ENCODE results near the gene CNOT6.
"Not testable (repeated sequence)": the region's sequence is repeated elsewhere in the genome, so short reads cannot be mapped to it uniquely, and the experiment has no call there.

The CNOT6 gene

DNA sequence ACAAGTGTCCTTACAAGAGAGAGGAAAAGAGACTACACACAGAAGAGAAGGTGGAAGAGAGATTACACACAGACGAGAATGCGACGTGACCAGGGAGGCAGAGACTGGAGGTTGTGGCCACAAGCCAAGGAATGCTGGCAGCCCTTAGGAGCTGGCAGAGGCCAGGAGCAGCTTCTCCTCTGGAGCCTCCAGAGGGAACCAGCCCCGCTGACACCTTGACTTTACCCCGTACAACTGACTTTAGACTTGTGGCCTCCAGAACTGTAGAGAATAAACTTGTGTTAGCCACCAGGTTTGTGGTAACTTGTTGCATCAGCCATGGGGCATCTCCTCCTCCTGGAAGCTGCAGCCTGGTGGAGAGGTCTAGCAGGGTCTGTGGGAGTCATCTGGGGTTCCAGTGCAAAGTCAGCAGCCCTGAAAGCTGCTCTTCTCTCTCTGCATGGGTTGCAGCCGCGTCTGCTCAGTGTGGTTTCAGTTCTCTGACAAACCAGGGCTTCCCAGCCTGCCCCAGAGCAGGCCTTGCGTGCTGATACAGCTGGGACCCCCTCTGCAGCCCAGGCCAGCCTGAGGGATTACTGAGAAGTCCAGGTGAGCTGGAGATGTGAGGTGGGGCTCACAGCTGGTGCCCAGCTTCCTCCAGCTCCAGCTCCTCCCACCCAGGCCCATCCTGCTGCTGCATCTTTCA, 30.8 kb upstream of the CNOT6 start (continued):
- TF ChIP-seq ZFP69B (tag by site-specific recombination; IDR thresholded peaks at IDR 0.05): no peak

DNA sequence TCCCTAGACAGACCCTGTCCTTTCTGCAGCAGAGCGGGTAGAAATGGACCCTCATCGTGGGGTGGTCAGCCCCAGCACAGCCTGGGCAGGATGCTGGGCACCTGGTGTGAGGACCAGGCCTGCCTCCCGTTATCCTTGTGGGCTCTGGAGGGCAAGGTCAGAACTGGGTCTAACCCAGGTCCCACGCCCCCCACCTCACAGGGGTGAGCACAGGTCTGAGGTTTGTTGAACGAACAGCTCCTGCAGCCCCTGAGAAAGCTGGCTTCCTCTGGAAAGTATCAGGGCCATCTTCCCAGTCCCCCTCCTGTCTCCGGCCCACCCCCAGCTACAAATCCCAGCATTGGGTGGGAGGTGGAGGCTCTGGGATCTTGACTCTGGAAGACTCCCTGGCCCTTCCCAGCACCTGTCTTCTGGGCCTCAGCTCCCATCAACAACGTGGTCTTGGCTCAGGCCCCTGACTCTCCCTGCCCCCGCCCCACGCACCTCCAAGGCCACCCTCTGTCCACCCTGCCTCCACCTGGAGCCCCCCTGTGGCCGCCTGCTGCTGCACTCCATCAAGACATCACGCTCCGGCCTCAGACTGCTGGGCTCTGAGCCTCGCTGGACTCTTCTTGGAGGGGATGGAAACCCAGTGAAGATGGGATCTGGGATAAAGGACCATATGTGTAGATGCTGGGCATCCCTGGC, 30.1 kb upstream of the CNOT6 start:
- Histone ChIP-seq H3K27ac (ENCODE audit: extremely low read depth, low read depth, low read length) (no peak overlapping the region), H3K4me3 (ENCODE audit: low read depth, low read length) (no peak overlapping the region), H3K9me3 (ENCODE audit: control insufficient read depth, insufficient read depth, low read depth, low read length) (no peaks in the 10 kb centered on the region), H3K36me3 (ENCODE audit: control insufficient read depth in 2 of 2, insufficient read depth in 1 of 2, low read length in 2 of 2) (no peaks in the 10 kb centered on the region), H3K4me1 (ENCODE audit: control insufficient read depth, insufficient read depth, low read length) (no peaks in the 10 kb centered on the region)
- POLR2A ChIA-PET: no interaction called here
- TF ChIP-seq ZNF335 (tag by site-specific recombination; conservative IDR thresholded peaks at IDR 0.05) (no peak), ZBTB44 (tag by site-specific recombination; IDR thresholded peaks at IDR 0.05) (no peak), EGR2 (tag by site-specific recombination; IDR thresholded peaks at IDR 0.05; ENCODE audit: low read depth) (no peak)
- CTCF ChIA-PET: no interaction called here

- no peak overlapping the region for H3K4me3 ChIP-seq (ENCODE audit: low read depth, low read length)
These were observed 29.6 kb upstream of the CNOT6 start for GRCh38 chr5:180464603-180464970.

GRCh38 chr5:180465052-180465451, 29.1 kb upstream of the CNOT6 start:
- H3K4me1 ChIP-seq (ENCODE audit: control insufficient read depth, insufficient read depth, low read length); H3K27ac ChIP-seq (ENCODE audit: extremely low read depth, low read depth, low read length); H3K9me3 ChIP-seq (ENCODE audit: control insufficient read depth, insufficient read depth, low read depth, low read length); POLR2A ChIA-PET; H3K4me3 ChIP-seq (ENCODE audit: low read depth, low read length); H3K36me3 ChIP-seq (ENCODE audit: control insufficient read depth in 2 of 2, insufficient read depth in 1 of 2, low read length in 2 of 2): not testable (repeated sequence)
- CTCF ChIA-PET: interaction anchor here (2.7 kb wide), 1 partner anchor 171 kb away, joined by 10 read pairs; no protein-coding TSS in a partner anchor

More at GRCh38 chr5:180464603-180464970, 29.6 kb upstream of the CNOT6 start:
- Histone ChIP-seq H3K36me3 (ENCODE audit: control insufficient read depth in 2 of 2, insufficient read depth in 1 of 2, low read length in 2 of 2) (no peaks in the 10 kb centered on the region), H3K4me1 (ENCODE audit: control insufficient read depth, insufficient read depth, low read length) (no peaks in the 10 kb centered on the region), H3K27ac (ENCODE audit: extremely low read depth, low read depth, low read length) (no peak overlapping the region), H3K9me3 (ENCODE audit: control insufficient read depth, insufficient read depth, low read depth, low read length) (no peaks in the 10 kb centered on the region)
- TF ChIP-seq ZNF280C (tag by site-specific recombination; IDR thresholded peaks at IDR 0.05) (no peak), ZNF837 (tag by site-specific recombination; IDR thresholded peaks at IDR 0.05) (no peak), ZNF473 (tag by site-specific recombination; IDR thresholded peaks at IDR 0.05) (no peak), ZNF114 (tag by site-specific recombination; IDR thresholded peaks at IDR 0.05) (no peak), ZNF555 (tag by site-specific recombination; conservative IDR thresholded peaks at IDR 0.05) (no peak), SP7 (tag by site-specific recombination; IDR thresholded peaks at IDR 0.05) (no peak), ZNF610 (tag by site-specific recombination; IDR thresholded peaks at IDR 0.05; ENCODE audit: borderline replicate concordance) (no peak), ZNF2 (tag by site-specific recombination; IDR thresholded peaks at IDR 0.05) (no peak), ZFP3 (tag by site-specific recombination; IDR thresholded peaks at IDR 0.05; ENCODE audit: low read depth) (no peak), ZNF169 (tag by site-specific recombination; IDR thresholded peaks at IDR 0.05) (no peak), TCF7L2 (IDR thresholded peaks at IDR 0.05; ENCODE audit: borderline replicate concordance, low read depth, low read length) (no peak)
- TF ChIP-seq, protein P1, sequence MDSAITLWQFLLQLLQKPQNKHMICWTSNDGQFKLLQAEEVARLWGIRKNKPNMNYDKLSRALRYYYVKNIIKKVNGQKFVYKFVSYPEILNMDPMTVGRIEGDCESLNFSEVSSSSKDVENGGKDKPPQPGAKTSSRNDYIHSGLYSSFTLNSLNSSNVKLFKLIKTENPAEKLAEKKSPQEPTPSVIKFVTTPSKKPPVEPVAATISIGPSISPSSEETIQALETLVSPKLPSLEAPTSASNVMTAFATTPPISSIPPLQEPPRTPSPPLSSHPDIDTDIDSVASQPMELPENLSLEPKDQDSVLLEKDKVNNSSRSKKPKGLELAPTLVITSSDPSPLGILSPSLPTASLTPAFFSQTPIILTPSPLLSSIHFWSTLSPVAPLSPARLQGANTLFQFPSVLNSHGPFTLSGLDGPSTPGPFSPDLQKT (IDR thresholded peaks at IDR 0.05; ENCODE audit: borderline replicate concordance, low read depth, low read length): no peak
- CTCF ChIA-PET: no interaction called here
- POLR2A ChIA-PET: no interaction called here
